ENCODE results near the gene TEX9.

Gene TEX9

GRCh38 chr15:56440214-56440770 lies 75.1 kb downstream of the TEX9 start:
- H3K4me3 ChIP-seq (ENCODE audit: control insufficient read depth, low read depth, low read length): no peak overlapping the region
- no peak for DNase-seq (ENCODE audit: low read depth)

GRCh38 chr15:56442354-56442753 lies 77.1 kb downstream of the TEX9 start:
- DNase-seq (ENCODE audit: low read depth): no peak
- H3K4me3 ChIP-seq (ENCODE audit: control insufficient read depth, low read depth, low read length): no peak overlapping the region
- no peak for TF ChIP-seq CTCF (IDR thresholded peaks at IDR 0.05; ENCODE audit: control insufficient read depth, insufficient read depth, low read depth, low read length, missing control alignments)

More at GRCh38 chr15:56440214-56440770, 75.1 kb downstream of the TEX9 start:
- TF ChIP-seq CTCF (IDR thresholded peaks at IDR 0.05; ENCODE audit: control insufficient read depth, insufficient read depth, low read depth, low read length, missing control alignments): no peak

- TF ChIP-seq CTCF (IDR thresholded peaks at IDR 0.05; ENCODE audit: control insufficient read depth, insufficient read depth, low read depth, low read length, missing control alignments): no peak
- DNase-seq (ENCODE audit: low read depth): no peak
- no peak overlapping the region for H3K4me3 ChIP-seq (ENCODE audit: control insufficient read depth, low read depth, low read length)
Observed at GRCh38 chr15:56445746-56446145, 80.5 kb downstream of the TEX9 start.

GRCh38 chr15:56454836-56455235 lies 89.6 kb downstream of the TEX9 start:
- no peak for DNase-seq (ENCODE audit: low read depth)
- H3K4me3 ChIP-seq (ENCODE audit: control insufficient read depth, low read depth, low read length): no peak overlapping the region
- no peak for TF ChIP-seq CTCF (IDR thresholded peaks at IDR 0.05; ENCODE audit: control insufficient read depth, insufficient read depth, low read depth, low read length, missing control alignments)

- no peak for TF ChIP-seq CTCF (IDR thresholded peaks at IDR 0.05; ENCODE audit: control insufficient read depth, insufficient read depth, low read depth, low read length, missing control alignments)
- H3K4me3 ChIP-seq (ENCODE audit: control insufficient read depth, low read depth, low read length): no peak overlapping the region
- DNase-seq (ENCODE audit: low read depth): no peak
Observed at GRCh38 chr15:56456229-56456628, 91.0 kb downstream of the TEX9 start.

- no peak overlapping the region for H3K4me3 ChIP-seq (ENCODE audit: control insufficient read depth, low read depth, low read length)
- no peak for TF ChIP-seq CTCF (IDR thresholded peaks at IDR 0.05; ENCODE audit: control insufficient read depth, insufficient read depth, low read depth, low read length, missing control alignments)
- DNase-seq (ENCODE audit: low read depth): no peak
Observed at GRCh38 chr15:56459096-56459495, 93.9 kb downstream of the TEX9 start.

GRCh38 chr15:56460071-56460470 lies 94.8 kb downstream of the TEX9 start:
- TF ChIP-seq CTCF (IDR thresholded peaks at IDR 0.05; ENCODE audit: control insufficient read depth, insufficient read depth, low read depth, low read length, missing control alignments): no peak
- DNase-seq (ENCODE audit: low read depth): no peak
- H3K4me3 ChIP-seq (ENCODE audit: control insufficient read depth, low read depth, low read length): no peak overlapping the region
